Endometrium (tissue), 2 donors: Measurements from ENCODE around the gene FBXO34.

ENCODE experiments used
- FAIRE-seq: peaks from 2 replicates; lab custom pipeline; 2012; peaks lifted over from hg19 to GRCh38; lab: Jason Lieb, UNC
- donor health status: control.
- donor health status: control.

Gene FBXO34

GRCh38 chr14:55383541-55384140, 112.4 kb downstream of the FBXO34 start:
- FAIRE-seq: no peak

GRCh38 chr14:55384536-55384935, 113.3 kb downstream of the FBXO34 start:
- no peak for FAIRE-seq

- FAIRE-seq: no peak
These were observed 115.0 kb downstream of the FBXO34 start for GRCh38 chr14:55386037-55386808.

GRCh38 chr14:55387121-55387520, 115.9 kb downstream of the FBXO34 start:
- FAIRE-seq: no peak

- no peak for FAIRE-seq
These were observed 116.9 kb downstream of the FBXO34 start for GRCh38 chr14:55388160-55388559.

GRCh38 chr14:55389330-55389729, 118.1 kb downstream of the FBXO34 start:
- FAIRE-seq: no peak

GRCh38 chr14:55398679-55399078, 127.5 kb downstream of the FBXO34 start:
- FAIRE-seq: no peak

- no peak for FAIRE-seq
These were observed 128.0 kb downstream of the FBXO34 start for GRCh38 chr14:55399183-55399582.

- no peak for FAIRE-seq
These were observed 128.6 kb downstream of the FBXO34 start for GRCh38 chr14:55399852-55400251.

- no peak for FAIRE-seq
These were observed 130.5 kb downstream of the FBXO34 start for GRCh38 chr14:55401751-55402150.
